Activated CD4-positive, alpha-beta T cell treated with anti-CD3 and anti-CD28 coated beads, Interleukin-2, amount 50 U/mL, for 4 hours (primary cell): Measurements from ENCODE around the gene CCL28.
"Not testable (repeated sequence)": the region's sequence is repeated elsewhere in the genome, so short reads cannot be mapped to it uniquely, and the experiment has no call there.

Experiments used
- DNase-seq, 2 experiments: peaks; one replicate each; pipeline ENCODE4 v3.0.0-alpha.2; 2020

The CCL28 gene

DNA sequence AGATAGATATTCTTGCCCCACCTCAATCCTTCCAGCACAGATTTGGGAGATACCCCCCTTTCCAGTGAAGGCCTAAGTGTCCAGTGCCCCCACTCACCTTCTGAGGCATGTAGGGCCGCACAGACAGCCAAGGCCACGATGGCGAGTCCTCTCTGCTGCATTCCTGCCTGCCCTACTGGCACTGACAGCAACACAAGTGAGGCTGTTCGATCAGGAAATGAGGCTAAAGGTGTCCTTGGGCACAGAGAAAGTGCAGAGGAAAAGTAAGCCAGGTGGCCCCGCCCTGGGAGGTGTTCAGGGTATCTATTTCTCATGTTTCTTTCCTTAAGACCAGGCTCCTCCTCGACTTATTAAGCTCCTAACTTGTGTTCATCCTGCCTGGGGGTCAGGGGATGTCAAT, at the start of gene CCL28:
TSS of gene CCL28 (minus strand) at position 236 of the 400 bp plus-strand sequence. CDS start at position 161, 75 bp downstream.
- DNase-seq: no peak

- no peak for DNase-seq
Observed at GRCh38 chr5:43461066-43461465, 48.9 kb upstream of the CCL28 start.

DNA sequence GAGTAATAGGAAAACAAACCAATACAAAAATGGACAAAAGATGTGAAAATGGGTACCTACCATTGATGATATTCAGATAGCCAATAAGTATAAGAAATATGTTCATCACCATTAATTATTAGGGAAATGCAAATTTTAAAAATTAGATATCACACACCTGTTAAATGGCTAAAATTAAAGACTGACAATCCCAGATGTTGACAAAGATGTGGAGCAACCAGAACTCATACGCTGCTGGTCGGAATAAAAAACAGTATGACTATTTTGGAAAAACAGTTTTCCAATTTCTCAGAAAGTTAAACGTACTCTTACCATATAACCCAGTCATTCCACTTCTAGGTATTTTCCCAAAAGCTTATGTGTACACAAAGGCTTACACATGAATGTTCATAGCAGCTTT, 44.4 kb upstream of the CCL28 start:
- DNase-seq: no peak

GRCh38 chr5:43441575-43441974, 29.4 kb upstream of the CCL28 start:
- DNase-seq: not testable (repeated sequence)

DNA sequence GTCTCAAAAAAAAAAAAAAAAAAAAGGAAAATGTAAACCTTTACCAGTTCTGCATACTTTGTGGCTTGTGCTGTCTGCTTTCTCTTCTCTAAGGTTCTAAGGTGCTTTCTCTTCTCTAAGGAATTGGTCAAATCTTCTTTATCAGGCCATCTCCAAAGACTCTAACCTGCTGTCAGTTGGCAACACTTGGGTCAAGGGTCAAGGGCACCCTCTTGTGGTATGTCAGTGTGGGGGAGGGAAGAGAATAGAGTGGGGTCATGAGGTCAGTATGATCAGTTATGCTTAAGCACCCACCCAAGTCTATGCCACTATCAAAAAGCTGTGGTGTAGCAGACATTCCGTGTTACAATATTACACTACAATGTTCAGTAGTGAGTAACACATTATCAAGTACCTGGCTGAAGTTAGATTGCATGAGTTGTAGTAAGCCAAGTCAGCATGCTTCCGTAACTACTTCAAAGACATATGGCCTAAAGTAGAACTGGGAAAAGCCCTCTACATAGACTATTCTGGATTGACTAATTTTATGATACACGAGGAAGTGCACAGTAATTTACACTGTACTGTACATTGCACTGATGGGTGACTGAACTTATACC, 25.0 kb upstream of the CCL28 start:
- DNase-seq: no peak

DNA sequence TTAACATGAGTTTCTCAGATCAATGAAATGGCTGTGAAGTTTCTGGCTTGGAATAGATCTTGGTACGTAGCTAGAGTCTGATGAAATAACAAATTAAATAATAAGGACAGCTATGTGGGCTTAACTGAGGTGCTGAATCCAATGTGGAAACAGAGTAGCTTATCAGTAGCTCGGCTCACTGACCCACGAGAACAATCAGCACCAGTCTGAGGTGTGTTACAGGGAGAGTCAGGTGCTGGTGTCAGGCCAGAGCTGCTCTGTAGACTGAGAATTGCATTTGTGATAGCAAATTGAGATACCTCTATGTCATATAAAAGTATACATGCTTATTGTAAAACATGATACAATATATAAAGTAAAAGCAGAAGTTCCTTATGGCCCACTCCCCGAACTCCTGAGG, 21.2 kb upstream of the CCL28 start:
- DNase-seq: no peak

DNA sequence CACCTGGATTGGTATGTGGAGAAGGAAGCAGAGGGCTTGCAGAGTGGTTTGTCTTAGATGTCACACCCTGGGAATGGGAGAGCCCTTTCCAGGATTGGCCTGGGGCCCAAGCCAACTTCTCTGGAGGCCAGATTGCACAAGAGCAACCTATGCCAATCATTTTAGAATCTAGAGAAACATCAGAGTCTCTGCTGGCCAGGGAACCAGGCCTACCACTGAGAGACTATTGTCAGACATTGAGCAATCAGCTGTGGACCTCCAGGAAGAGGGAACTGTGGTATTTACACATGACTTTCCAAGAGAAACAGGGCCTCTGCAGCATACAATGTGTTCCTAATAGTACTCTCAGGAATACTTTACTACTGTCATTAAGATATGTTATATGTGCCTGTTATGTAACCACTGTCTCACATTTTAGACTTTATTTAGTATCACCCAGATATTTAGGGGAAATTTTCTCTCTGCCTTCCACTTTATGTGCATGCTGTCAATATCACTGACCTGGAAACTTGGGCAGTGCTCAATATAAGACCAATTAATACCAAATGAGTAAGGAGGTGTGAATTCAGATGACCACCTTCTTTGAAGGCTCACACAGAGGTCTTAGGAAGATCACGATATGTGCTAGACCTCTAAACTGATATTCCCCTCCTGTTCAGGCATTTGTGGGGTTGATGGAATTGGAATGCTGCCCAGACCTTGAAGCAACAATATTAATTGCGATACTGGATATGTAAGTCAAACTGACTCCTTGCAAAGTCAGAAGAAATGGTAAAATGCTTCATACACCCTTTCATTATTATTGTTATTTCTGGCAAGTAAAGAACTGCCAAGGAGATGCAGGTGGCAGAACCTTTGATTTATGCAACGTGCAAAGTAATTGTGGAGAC, 20.5 kb upstream of the CCL28 start:
- no peak for DNase-seq

DNA sequence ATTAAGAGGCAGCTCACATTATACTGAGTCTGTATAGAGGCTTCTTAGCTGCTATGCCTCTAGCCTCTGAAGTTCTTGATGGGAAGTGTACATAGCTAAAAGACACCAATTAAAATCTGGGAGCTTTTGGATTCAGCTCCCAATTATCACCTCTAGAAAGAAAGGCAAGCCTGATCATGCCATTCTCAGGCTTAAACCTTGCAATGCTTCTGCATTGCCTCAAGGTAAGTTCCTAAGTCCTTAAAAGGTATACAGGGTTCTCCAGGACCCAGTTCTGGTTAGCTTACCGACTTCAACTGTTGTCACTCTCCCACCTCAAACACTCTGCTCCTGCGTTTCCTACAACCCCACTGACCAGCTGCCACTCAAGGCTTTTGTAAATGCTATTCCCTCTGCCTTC, 17.5 kb upstream of the CCL28 start:
- no peak for DNase-seq

GRCh38 chr5:43429016-43429415, 16.8 kb upstream of the CCL28 start:
- DNase-seq: no peak

DNA sequence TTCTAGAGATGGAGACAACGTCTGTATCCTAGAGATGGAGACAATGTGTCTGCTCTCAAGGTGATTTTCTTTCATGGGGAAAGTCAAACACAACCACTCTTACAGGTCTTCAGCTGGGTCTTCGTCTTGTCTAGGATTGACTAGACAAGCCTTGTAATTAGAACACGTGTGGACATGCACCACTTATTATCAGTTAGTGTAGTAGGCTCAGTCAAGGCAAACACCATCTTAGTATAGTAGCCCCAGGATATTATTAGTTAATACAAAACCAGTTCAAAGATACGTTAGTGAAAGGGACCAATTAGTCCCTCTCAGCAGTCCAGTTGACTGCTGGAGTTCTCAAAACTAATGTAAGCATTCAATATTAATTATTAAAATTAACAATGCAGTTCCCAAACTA, 15.1 kb upstream of the CCL28 start:
- DNase-seq: no peak

DNA sequence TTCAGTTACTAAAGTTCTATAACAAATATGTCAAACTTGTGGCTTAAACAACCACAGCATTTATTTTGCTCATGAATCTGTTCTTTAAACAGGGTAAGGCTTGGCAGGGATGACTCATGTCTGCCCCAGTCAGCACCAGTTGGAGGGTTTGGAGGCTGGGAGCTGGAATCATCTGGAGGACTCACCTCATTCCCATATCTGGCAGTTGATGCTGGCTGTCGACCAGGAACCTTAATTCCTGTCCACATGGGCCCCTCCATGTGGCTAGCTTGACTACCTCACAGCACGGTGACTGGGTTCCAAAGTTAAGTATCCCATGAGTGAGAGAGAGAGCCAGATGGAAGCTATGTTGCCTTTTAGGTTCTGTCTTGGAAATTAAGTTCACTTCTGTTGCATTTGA, 13.8 kb upstream of the CCL28 start:
- no peak for DNase-seq

DNA sequence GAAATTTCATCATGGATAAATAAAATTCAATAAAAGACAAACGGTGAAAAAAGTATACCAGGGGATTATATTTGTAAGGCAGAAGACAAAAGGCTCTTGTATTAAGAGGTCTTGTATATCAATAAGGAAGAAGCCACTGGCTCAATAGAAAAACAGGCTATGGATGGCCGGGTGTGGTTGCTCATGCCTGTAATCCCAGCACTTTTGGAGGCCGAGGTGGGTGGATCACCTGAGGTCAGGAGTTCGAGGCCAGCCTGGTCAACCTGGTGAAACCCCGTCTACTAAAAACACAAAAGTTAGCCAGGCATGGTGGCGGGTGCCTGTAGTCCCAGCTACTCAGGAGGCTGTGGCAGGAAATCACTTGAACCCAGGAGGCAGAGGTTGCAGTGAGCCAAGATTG, 10.9 kb upstream of the CCL28 start:
- not testable (repeated sequence) for DNase-seq

DNA sequence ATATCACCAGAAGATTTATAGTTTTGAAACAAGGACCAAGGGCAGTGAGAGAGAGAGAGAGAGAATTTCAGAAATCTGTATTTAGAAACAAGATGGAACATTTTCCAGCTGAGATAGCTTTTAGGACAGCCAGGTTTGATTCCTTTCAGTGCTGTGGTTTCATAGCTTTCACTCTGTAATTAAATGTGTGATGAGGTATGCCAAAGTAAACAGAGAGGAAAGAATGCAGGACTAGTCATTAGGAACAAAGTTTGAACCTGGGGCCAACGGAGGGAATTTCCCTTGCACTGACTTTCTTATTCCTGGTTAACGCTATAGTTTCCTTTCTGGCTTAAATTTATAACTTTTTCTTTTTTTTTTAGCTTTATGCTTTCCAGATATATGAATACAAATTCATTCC, 10.0 kb upstream of the CCL28 start:
- DNase-seq: no peak

DNA sequence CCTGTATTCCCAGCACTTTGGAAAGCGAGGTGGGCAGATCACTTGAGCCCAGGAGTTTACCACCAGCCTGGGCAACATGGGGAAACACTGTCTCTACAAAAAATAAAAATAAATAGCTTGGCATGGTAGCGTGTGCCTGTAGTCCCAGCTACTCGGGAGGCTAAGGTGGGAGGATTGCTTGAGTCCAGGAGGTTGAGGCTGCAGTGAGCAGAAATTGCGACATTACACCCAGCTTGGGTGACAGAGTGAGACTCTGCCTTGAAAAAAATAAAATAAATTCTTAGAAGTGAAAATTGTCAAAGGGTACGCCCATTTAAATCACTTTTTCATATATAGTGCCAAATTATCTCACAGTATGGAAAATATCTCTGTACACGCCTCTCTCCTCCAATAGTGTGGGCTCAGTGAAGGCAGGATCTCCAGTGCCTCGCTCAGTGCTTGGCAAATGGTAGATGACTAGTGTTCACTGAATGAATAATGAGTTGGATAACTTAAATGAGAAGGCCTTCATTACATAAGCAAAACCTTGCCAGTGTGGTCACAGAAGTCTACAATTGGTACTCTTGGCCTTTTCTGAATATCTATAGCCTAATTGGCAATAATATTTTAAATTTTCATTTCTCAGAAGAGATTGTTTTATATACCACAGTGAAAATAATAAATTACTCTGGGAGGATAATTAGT, 9.4 kb upstream of the CCL28 start:
- no peak for DNase-seq

DNA sequence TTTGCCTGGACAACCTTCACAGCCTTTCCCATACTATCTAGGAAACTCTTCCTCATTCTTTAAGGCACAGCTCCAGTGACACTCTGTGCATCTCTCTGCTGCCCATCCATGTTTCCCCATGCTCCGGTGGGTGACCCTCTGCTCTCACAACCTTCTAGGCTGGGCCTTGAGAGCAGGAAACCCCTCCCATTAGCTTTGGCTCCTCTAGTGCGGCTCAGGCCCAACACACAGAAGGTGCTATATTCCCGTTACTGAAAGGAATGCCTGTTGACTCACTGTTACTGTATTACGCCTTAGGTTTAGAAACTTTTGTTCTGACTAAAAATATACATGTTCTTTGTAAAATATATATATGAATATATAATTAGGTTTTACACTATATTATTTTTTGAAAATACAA, 8.1 kb upstream of the CCL28 start:
- DNase-seq: no peak

- no peak for DNase-seq
Observed at GRCh38 chr5:43418561-43418960, 6.4 kb upstream of the CCL28 start.

DNA sequence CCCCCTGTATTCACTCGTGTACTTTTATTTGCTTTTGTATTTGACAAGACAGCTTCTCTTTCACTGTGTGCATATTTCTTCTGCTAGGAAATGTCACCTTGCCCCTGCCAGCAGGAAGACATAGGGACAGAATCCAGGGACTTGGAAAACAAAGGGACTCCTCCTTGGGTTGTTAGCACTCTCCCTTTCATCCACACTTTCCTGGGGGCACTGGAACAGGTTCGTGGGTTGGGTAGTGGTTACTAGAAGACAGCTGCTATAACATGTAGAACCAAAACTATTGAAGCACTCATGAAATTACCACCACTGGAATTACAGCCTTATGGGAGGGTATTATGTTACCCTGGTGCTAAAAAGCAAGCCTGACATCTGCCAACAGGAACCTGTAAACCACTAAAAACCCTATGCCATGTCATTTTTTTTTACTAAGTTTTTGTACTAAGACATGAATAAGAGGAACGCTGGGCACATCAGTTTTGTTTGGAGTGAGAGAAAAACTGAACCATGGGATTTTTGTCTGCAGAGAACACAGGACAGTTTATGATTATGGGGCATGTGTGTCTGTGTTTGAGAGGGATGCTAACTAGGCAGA, 4.7 kb upstream of the CCL28 start:
- DNase-seq: no peak

- DNase-seq: no peak
Observed at GRCh38 chr5:43415935-43416802, 4.0 kb upstream of the CCL28 start.

GRCh38 chr5:43413966-43414365, 1.8 kb upstream of the CCL28 start:
- no peak for DNase-seq

- no peak for DNase-seq
Observed at GRCh38 chr5:43412644-43413043, 453 bp upstream of the CCL28 start.

- DNase-seq: no peak
Observed at GRCh38 chr5:43411495-43411894, 696 bp downstream of the CCL28 start.

GRCh38 chr5:43410414-43410813, 1.8 kb downstream of the CCL28 start:
- DNase-seq: no peak
